Endothelial cell (in vitro differentiated cells): ENCODE data around the gene NDUFS7. TPM values are rescaled to one million over a fixed set of nuclear protein-coding genes. Genes with fewer than 3 reads are reported as not detected.

Experiments
- DNase-seq: peaks from one replicate; pipeline ENCODE4 v3.0.0; 2021; ENCODE audit warnings: low spot score
- H3K27ac Mint-ChIP-seq: one replicate; pipeline ENCODE4 v1.8.0; 2021; ENCODE audit warnings: mixed read lengths, inconsistent platforms; ENCODE audit not compliant: unreplicated experiment
- H3K27me3 Mint-ChIP-seq: one replicate; pipeline ENCODE4 v1.8.0; 2021; ENCODE audit warnings: mild to moderate bottlenecking, moderate library complexity, mixed read lengths, inconsistent platforms; ENCODE audit not compliant: unreplicated experiment
- H3K36me3 Mint-ChIP-seq: one replicate; pipeline ENCODE4 v1.8.0; 2021; ENCODE audit warnings: mild to moderate bottlenecking, low read depth, mixed read lengths, inconsistent platforms; ENCODE audit not compliant: unreplicated experiment
- H3K4me1 Mint-ChIP-seq: one replicate; pipeline ENCODE4 v1.8.0; 2021; ENCODE audit warnings: mild to moderate bottlenecking, mixed read lengths, inconsistent platforms; ENCODE audit not compliant: unreplicated experiment
- H3K4me3 Mint-ChIP-seq: one replicate; pipeline ENCODE4 v1.8.0; 2021; ENCODE audit warnings: mild to moderate bottlenecking, mixed read lengths, inconsistent platforms; ENCODE audit not compliant: unreplicated experiment
- H3K9me3 Mint-ChIP-seq: one replicate; pipeline ENCODE4 v1.8.0; 2021; ENCODE audit warnings: mixed read lengths, inconsistent platforms; ENCODE audit not compliant: unreplicated experiment
- CTCF ChIP-seq: fragments of 200-600 bp; sonication (generic); IDR thresholded peaks from one replicate; pipeline ENCODE4 v1.5.0; 2021; ENCODE audit warnings: antibody characterized with exemption; ENCODE audit not compliant: unreplicated experiment
- total RNA-seq: library from RNA; stranded (reverse); fragmentation: NEBNext Ultra II Directional; extraction: Animal tissue kit (Norgen Biotek cat#: 25700); gene quantifications from one replicate; pipeline ENCODE4 v1.2.1, GENCODE V29; 2021; ENCODE audit not compliant: unreplicated experiment

Gene NDUFS7
- total RNA-seq, 1 donor from 2014 or later: 84.0 TPM

DNA sequence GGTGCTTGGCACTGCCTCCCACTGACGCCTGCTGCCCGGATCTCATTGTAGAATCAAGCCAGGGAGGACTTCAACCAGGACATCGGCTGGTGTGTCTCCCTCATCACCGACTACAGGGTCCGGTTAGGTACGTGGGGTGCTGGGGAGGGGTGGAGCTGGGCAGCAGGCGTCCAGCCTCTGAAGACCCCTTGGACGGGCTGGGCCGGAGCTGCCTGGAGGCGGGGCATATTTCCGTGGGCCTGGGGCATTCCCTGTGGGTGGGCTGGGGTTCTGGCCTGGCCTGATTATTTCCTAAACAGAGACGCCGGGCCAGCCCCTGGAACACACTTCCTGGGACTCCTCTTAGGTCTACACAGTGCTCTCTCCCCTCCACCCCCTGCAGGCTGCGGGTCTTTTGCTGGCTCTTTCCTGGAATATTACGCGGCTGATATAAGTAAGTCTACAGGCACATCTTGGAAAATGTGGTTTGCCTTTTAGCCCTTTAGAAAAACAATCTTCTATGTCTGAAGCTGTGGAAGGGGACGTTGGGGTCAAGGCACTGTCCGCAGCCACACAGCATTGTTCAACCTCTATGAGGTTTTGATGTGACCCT lies 14.4 kb upstream of the NDUFS7 start:
- H3K4me1 Mint-ChIP-seq: peaks cover under 1% of the 10 kb centered on the region
- no peak for DNase-seq
- no peaks in the 10 kb centered on the region for H3K9me3 Mint-ChIP-seq
- no peak overlapping the region for H3K27ac Mint-ChIP-seq
- peaks cover 18% of the 10 kb centered on the region for H3K36me3 Mint-ChIP-seq
- no peak for TF ChIP-seq CTCF
- H3K4me3 Mint-ChIP-seq: no peak overlapping the region
- H3K27me3 Mint-ChIP-seq: no peaks in the 10 kb centered on the region

- Mint-ChIP-seq H3K36me3 (peaks cover 20% of the 10 kb centered on the region), H3K9me3 (no peaks in the 10 kb centered on the region), H3K4me1 (peaks cover 3% of the 10 kb centered on the region), H3K27ac (no peak overlapping the region), H3K4me3 (no peak overlapping the region), H3K27me3 (no peaks in the 10 kb centered on the region)
- no peak for TF ChIP-seq CTCF
- DNase-seq: no peak
These were observed 12.9 kb upstream of the NDUFS7 start for GRCh38 chr19:1370579-1371361.

DNA sequence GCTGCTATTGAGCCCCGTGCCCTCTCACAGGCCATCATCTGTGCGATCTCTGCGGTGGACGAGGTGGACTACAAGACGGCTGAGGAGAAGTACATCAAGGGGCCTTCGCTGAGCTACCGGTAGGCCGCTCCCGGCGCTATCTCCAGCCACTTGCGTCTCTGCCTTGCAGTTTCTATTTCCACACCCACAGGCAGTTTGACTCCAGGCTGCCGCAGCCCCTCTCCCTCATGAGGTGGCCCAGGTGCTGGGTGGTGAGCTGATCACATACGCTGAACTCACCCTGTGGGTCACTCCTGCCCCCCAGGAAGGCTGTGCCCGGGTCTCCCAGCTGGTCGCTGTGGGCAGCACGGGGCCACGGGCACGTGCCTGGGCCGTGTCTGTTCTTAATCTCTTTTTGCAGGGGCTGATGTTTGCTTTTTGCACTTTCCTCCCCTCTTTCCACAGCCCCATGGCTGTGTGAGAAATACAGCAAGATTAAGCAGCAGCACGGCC lies 10.6 kb upstream of the NDUFS7 start:
- H3K4me1 Mint-ChIP-seq: peaks cover 3% of the 10 kb centered on the region
- H3K9me3 Mint-ChIP-seq: no peaks in the 10 kb centered on the region
- H3K36me3 Mint-ChIP-seq: peaks cover 17% of the 10 kb centered on the region
- no peak overlapping the region for H3K4me3 Mint-ChIP-seq
- no peak overlapping the region for H3K27ac Mint-ChIP-seq
- no peak for DNase-seq
- TF ChIP-seq CTCF: no peak
- H3K27me3 Mint-ChIP-seq: no peaks in the 10 kb centered on the region

DNA sequence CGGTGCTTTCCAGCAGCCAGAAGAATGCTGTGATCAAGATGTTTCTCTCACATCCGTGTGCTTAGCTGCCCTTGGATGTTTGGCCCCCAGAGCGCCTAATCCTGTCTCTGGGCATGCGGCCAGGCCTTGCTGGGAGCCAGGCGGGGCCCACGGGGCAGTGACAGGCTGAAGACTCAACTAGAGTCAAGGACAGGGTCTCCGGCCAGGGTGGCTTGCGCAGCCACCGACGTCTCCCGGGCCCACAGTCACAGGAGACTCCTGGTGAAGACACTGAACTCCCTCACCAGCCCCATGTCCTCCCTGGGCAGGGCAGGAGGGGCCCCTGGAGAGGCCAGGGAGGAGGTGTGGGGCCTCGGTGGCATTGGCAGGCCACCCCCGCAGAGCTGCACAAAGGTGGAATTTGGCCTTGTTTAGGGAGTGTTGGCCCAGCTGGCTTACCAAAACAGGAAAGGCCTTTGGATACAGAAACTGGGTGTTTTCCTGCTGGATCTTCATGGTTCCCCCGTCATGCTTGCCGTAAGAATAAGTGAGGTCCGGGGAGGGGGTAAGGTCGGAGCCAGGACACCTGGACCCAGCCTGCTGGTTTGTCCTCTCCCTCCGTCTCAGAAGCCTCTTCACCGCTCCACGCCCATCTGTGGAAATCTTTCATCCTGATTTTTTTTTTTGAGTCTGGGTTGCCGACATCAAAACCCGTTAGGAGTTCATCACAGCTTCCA lies 10.0 kb upstream of the NDUFS7 start:
- Mint-ChIP-seq H3K4me1 (peaks cover 3% of the 10 kb centered on the region), H3K4me3 (peak overlapping the region; percentile 19)

More for the DNA sequence above, 10.0 kb upstream of the NDUFS7 start:
- H3K27ac Mint-ChIP-seq: no peak overlapping the region
- no peaks in the 10 kb centered on the region for H3K9me3 Mint-ChIP-seq
- TF ChIP-seq CTCF: no peak
- peaks cover 16% of the 10 kb centered on the region for H3K36me3 Mint-ChIP-seq
- no peak for DNase-seq
- no peaks in the 10 kb centered on the region for H3K27me3 Mint-ChIP-seq
